Fibroblast of lung (primary cell): ENCODE measurements around the gene SSTR5. TPM values are rescaled to one million over a fixed set of nuclear protein-coding genes. Genes with fewer than 3 reads are reported as not detected.

Experiments
- DNase-seq, 2 donors: peaks; one replicate each; pipeline versions ENCODE4 v3.0.0 to v3.0.0-alpha.2; 2010; ENCODE audit warnings: low read depth in 2 of 2
- H2AFZ ChIP-seq: 2 replicates; pipeline ENCODE4 v1.5.1; 2012; ENCODE audit warnings: low read length, control low read depth, inconsistent platforms
- H3K27ac ChIP-seq: 2 replicates; pipeline ENCODE4 v1.5.1; 2011; ENCODE audit warnings: low read length, control low read depth; ENCODE audit not compliant: insufficient read depth
- H3K27me3 ChIP-seq: 2 replicates; pipeline ENCODE4 v1.5.1; 2011; ENCODE audit warnings: mild to moderate bottlenecking, low read length; ENCODE audit not compliant: control insufficient read depth, insufficient read depth
- H3K36me3 ChIP-seq: 2 replicates; pipeline ENCODE4 v1.5.1; 2011; ENCODE audit warnings: low read length; ENCODE audit not compliant: control insufficient read depth, insufficient read depth
- H3K4me1 ChIP-seq: 2 replicates; pipeline ENCODE4 v1.5.1; 2011; ENCODE audit warnings: low read length; ENCODE audit not compliant: control insufficient read depth, insufficient read depth; ENCODE audit errors: extremely low read depth
- H3K4me2 ChIP-seq: 2 replicates; pipeline ENCODE4 v1.5.1; 2011; ENCODE audit warnings: low read length, control low read depth; ENCODE audit not compliant: insufficient read depth; ENCODE audit errors: extremely low read depth
- H3K4me3 ChIP-seq, 4 experiments: fragments of 200-600 bp in 1 of 4; sonication (generic) in 1 of 4; replicated peaks in 1 of 4; 2 replicates each; pipeline ENCODE4 v1.5.1; 2011 to 2016; ENCODE audit warnings: low read length in 4 of 4, low read depth in 3 of 4, mild to moderate bottlenecking in 3 of 4, control low read depth in 2 of 4, inconsistent platforms in 1 of 4, mixed read lengths in 1 of 4; ENCODE audit not compliant: insufficient read depth in 1 of 4; ENCODE audit errors: control extremely low read depth in 1 of 4
- H3K79me2 ChIP-seq: 2 replicates; pipeline ENCODE4 v1.5.1; 2012; ENCODE audit warnings: mild to moderate bottlenecking, low read length, inconsistent platforms; ENCODE audit not compliant: control insufficient read depth, insufficient read depth
- H3K9ac ChIP-seq: 2 replicates; pipeline ENCODE4 v1.5.1; 2011; ENCODE audit warnings: mild to moderate bottlenecking, low read length, control low read depth; ENCODE audit not compliant: insufficient read depth
- H3K9me3 ChIP-seq: 2 replicates; pipeline ENCODE4 v1.5.1; 2012; ENCODE audit warnings: low read depth, low read length; ENCODE audit not compliant: control insufficient read depth, insufficient read depth
- H4K20me1 ChIP-seq: 2 replicates; pipeline ENCODE4 v1.5.1; 2011; ENCODE audit warnings: low read length; ENCODE audit not compliant: control insufficient read depth, insufficient read depth; ENCODE audit errors: extremely low read depth
- CTCF ChIP-seq, 2 donors: IDR thresholded peaks in 1 of 2; conservative IDR thresholded peaks in 1 of 2; 1 replicate in 1 of 2; 2 replicates in 1 of 2; pipeline ENCODE4 v1.5.1; 2011 to 2012; ENCODE audit warnings: low read length in 2 of 2, control low read depth in 1 of 2, inconsistent platforms in 1 of 2, low read depth in 1 of 2, mild to moderate bottlenecking in 1 of 2
- EZH2 ChIP-seq: IDR thresholded peaks from 2 replicates; pipeline ENCODE4 v1.5.1; 2012; ENCODE audit warnings: low read length, control low read depth, mild to moderate bottlenecking; ENCODE audit errors: missing control alignments
- polyA plus RNA-seq, 2 donors: library from polyadenylated mRNA; depleted of rRNA in 1 of 2; stranded (reverse) in 1 of 2; unstranded in 1 of 2; fragments of >200 nt; gene quantifications; 2 replicates each; pipeline ENCODE4 v1.2.1, GENCODE V29; 2011 to 2012; ENCODE audit warnings: missing spikeins in 1 of 2
- total RNA-seq: library from RNA; depleted of rRNA; stranded (reverse); fragments of >200 nt; gene quantifications from 2 replicates; pipeline ENCODE4 v1.2.1, GENCODE V29; 2014

SSTR5 gene
- total and polyA plus RNA-seq, 2 donors (not counting 1 experiment from before 2014, with no cell fraction given): not detected

- H3K27me3 ChIP-seq: no peaks in the 10 kb centered on the region
- H3K79me2 ChIP-seq: no peaks in the 10 kb centered on the region
- H3K36me3 ChIP-seq: no peaks in the 10 kb centered on the region
- no peak for TF ChIP-seq EZH2
- no peak for TF ChIP-seq CTCF (conservative IDR thresholded peaks at IDR 0.05 in 1 of 2, IDR thresholded peaks at IDR 0.05 in 1 of 2; ENCODE audit: low read depth in 1 of 2, low read length in 2 of 2)
- DNase-seq: no peak
- no peaks in the 10 kb centered on the region for H4K20me1 ChIP-seq
- H3K9me3 ChIP-seq: no peaks in the 10 kb centered on the region
- H3K4me3 ChIP-seq: no peak overlapping the region
- H3K4me2 ChIP-seq: no peak overlapping the region
- H3K27ac ChIP-seq: no peak overlapping the region
- no peak overlapping the region for H2AFZ ChIP-seq
- no peaks in the 10 kb centered on the region for H3K4me1 ChIP-seq
- no peak overlapping the region for H3K9ac ChIP-seq
These were observed 55.6 kb downstream of the SSTR5 start for GRCh38 chr16:1127971-1128715.

GRCh38 chr16:1129106-1129960, 56.8 kb downstream of the SSTR5 start:
- Histone ChIP-seq H3K4me3 (no peak overlapping the region), H3K27me3 (no peaks in the 10 kb centered on the region), H3K27ac (no peak overlapping the region), H3K9ac (no peak overlapping the region), H3K4me1 (no peaks in the 10 kb centered on the region), H2AFZ (no peak overlapping the region), H3K36me3 (no peaks in the 10 kb centered on the region), H3K4me2 (no peak overlapping the region), H4K20me1 (no peaks in the 10 kb centered on the region), H3K9me3 (no peaks in the 10 kb centered on the region), H3K79me2 (no peaks in the 10 kb centered on the region)
- no peak for DNase-seq
- TF ChIP-seq EZH2 (no peak), CTCF (conservative IDR thresholded peaks at IDR 0.05 in 1 of 2, IDR thresholded peaks at IDR 0.05 in 1 of 2; ENCODE audit: low read depth in 1 of 2, low read length in 2 of 2) (no peak)

GRCh38 chr16:1130382-1130781, 57.8 kb downstream of the SSTR5 start:
- H4K20me1 ChIP-seq: no peaks in the 10 kb centered on the region
- no peaks in the 10 kb centered on the region for H3K36me3 ChIP-seq
- TF ChIP-seq CTCF (conservative IDR thresholded peaks at IDR 0.05 in 1 of 2, IDR thresholded peaks at IDR 0.05 in 1 of 2; ENCODE audit: low read depth in 1 of 2, low read length in 2 of 2) (no peak), EZH2 (no peak)
- no peak overlapping the region for H2AFZ ChIP-seq
- H3K27me3 ChIP-seq: no peaks in the 10 kb centered on the region
- H3K9me3 ChIP-seq: no peaks in the 10 kb centered on the region
- DNase-seq: no peak
- no peak overlapping the region for H3K27ac ChIP-seq
- no peak overlapping the region for H3K4me2 ChIP-seq
- H3K4me1 ChIP-seq: no peaks in the 10 kb centered on the region
- H3K79me2 ChIP-seq: no peaks in the 10 kb centered on the region
- H3K4me3 ChIP-seq: no peak overlapping the region
- H3K9ac ChIP-seq: no peak overlapping the region
